Measurements from ENCODE around the gene PATJ. TPM values are rescaled to one million over a fixed set of nuclear protein-coding genes. Genes with fewer than 3 reads are reported as not detected.
A peak's percentile ranks its signal among the peaks of the same experiment; 100 is the strongest.

The PATJ gene
- total RNA-seq (2021; ENCODE audit: unreplicated experiment) (48.8 TPM), Bru-seq, nascent RNA (percentile 84 among the genes with signal in this experiment), BruChase-seq, experiment 1, labeled RNA remaining after a 6-hour chase (percentile 77 among the genes with signal in this experiment), BruChase-seq, experiment 2, labeled RNA remaining after a 2-hour chase (percentile 75 among the genes with signal in this experiment)
- polyA plus RNA-seq (2012): 29.0 and 30.8 TPM in 2 replicates
- long read RNA-seq, partial matches to known transcripts: 37 of 61 reads
- long read RNA-seq, other reads (novel, unspliced or antisense): 24 of 61 reads

- intact Hi-C loops (cut with micrococcal nuclease): no loop called here
- H3K9me3 ChIP-seq (ENCODE audit: control insufficient read depth in 1 of 2, insufficient read depth in 1 of 2, low read depth in 1 of 2, low read length in 2 of 2): no peaks in the 10 kb centered on the region
- H3K27ac ChIP-seq (ENCODE audit: low read depth, low read length): peak within 1 kb of the TSS; percentile 91
- RAD21 ChIA-PET (ENCODE audit: low non-redundant PET in 1 of 2, low total read pairs in 2 of 2, uncharacterized antibody in 2 of 2, unreplicated experiment in 2 of 2): no interaction called here
- peak within 1 kb of the TSS; percentile 82 to 92 for H3K4me3 ChIP-seq (replicated peaks in 1 of 2; ENCODE audit: low read depth in 1 of 2, low read length in 2 of 2)
- CTCF ChIA-PET: no interaction called here
- H3K4me1 ChIP-seq (ENCODE audit: control insufficient read depth in 1 of 2, insufficient read depth in 2 of 2, low read length in 2 of 2): peaks cover 17 to 36% of the 10 kb centered on the region in 2 experiments; a peak in 3 of 4 replicates
- no peak within 1 kb of the TSS for H2AFZ ChIP-seq (ENCODE audit: low read depth, low read length, poor library complexity, severe bottlenecking)
- TSS peak; percentile 98 for BruUV-seq (replicated peaks)
- POLR2A ChIA-PET: interaction anchor here (2.4 kb wide), 1 partner anchor 12 kb away, joined by 6 read pairs; no protein-coding TSS in a partner anchor
- H3K9me2 ChIP-seq (ENCODE audit: insufficient read depth): no peaks in the 10 kb centered on the region
- H4K20me1 ChIP-seq (ENCODE audit: insufficient read depth): no peaks in the 10 kb centered on the region
- peak within 1 kb of the TSS; percentile 79 for H3K4me2 ChIP-seq (ENCODE audit: low read length)
- H3K36me3 ChIP-seq (ENCODE audit: control insufficient read depth in 1 of 2, insufficient read depth in 2 of 2, low read length in 2 of 2): no peaks in the 10 kb centered on the region
- peak; percentile 62 for DNase-seq (ENCODE audit: low read depth, low spot score)
- ATAC-seq: peak; percentile 89
- no peaks in the 10 kb centered on the region for H3K27me3 ChIP-seq (ENCODE audit: insufficient read depth, low read length)
- H3K79me2 ChIP-seq (ENCODE audit: insufficient read depth, low read length): peaks cover 35% of the 10 kb centered on the region
- TF ChIP-seq ZFX (IDR thresholded peaks at IDR 0.05): no peak
- TF ChIP-seq CEBPB (IDR thresholded peaks at IDR 0.05; ENCODE audit: low read depth): peak; percentile 54
- TF ChIP-seq CBX3 (IDR thresholded peaks at IDR 0.05; ENCODE audit: low read depth): no peak
- peak; percentile 72 for TF ChIP-seq SIN3A (IDR thresholded peaks at IDR 0.05; ENCODE audit: low read depth)
- TF ChIP-seq TCF7L2 (IDR thresholded peaks at IDR 0.05; ENCODE audit: borderline replicate concordance, extremely low read depth, insufficient read depth, insufficient read length): no peak
- TF ChIP-seq RAD21 (IDR thresholded peaks at IDR 0.05; ENCODE audit: low read depth): peak; percentile 5; the same call in 1 of the 2 replicates
- no peak for TF ChIP-seq ZNF274 (IDR thresholded peaks at IDR 0.05; ENCODE audit: low read depth, low read length)
- peak; percentile 47 for TF ChIP-seq YY1 (IDR thresholded peaks at IDR 0.05; ENCODE audit: extremely low read depth, insufficient replicate concordance, low read depth, low read length)
- TF ChIP-seq SRF (IDR thresholded peaks at IDR 0.05; ENCODE audit: low read depth): no peak; the same call in 1 of the 2 replicates
- no peak for TF ChIP-seq EZH2 (IDR thresholded peaks at IDR 0.05)
- peak; percentile 42 for TF ChIP-seq SP1 (IDR thresholded peaks at IDR 0.05; ENCODE audit: low read depth)
- peak; percentile 67 for TF ChIP-seq POLR2AphosphoS5 (IDR thresholded peaks at IDR 0.05; ENCODE audit: low read depth, low read length)
- no peak for TF ChIP-seq REST (IDR thresholded peaks at IDR 0.05; ENCODE audit: low read depth)
- TF ChIP-seq ELF1 (IDR thresholded peaks at IDR 0.05; ENCODE audit: borderline replicate concordance, low read depth): no peak
- TF ChIP-seq EZH2phosphoT487 (IDR thresholded peaks at IDR 0.05; ENCODE audit: borderline replicate concordance): no peak
- no peak for TF ChIP-seq POLR2A (IDR thresholded peaks at IDR 0.05; ENCODE audit: borderline replicate concordance, extremely low read depth, insufficient read depth, insufficient read length)
- peak; percentile 58 for TF ChIP-seq EGR1 (IDR thresholded peaks at IDR 0.05; ENCODE audit: low read depth)
- peak; percentile 73 for TF ChIP-seq MAX (IDR thresholded peaks at IDR 0.05)
- TF ChIP-seq JUND (IDR thresholded peaks at IDR 0.05): no peak
- no peak for TF ChIP-seq ZBTB33 (IDR thresholded peaks at IDR 0.05; ENCODE audit: extremely low read depth, insufficient replicate concordance, low read length)
- peak within 1 kb of the TSS; percentile 83 for H3K9ac ChIP-seq (ENCODE audit: low read length)
Measured at GRCh38 chr1:61741711-61742619, at the start of gene PATJ. TSS of gene PATJ (plus strand) at chr1:61742480. CDS start at chr1:61762893, 20,413 bp downstream.
